GM12874 (cell line): Measurements from ENCODE around the gene MCM7.

Source experiments
- TF ChIP-seq, protein P1 (sequence below): IDR thresholded peaks from 2 replicates; pipeline ENCODE4 v1.5.1; 2011; ENCODE audit warnings: low read depth, mild to moderate bottlenecking, control low read depth, low read length, moderate library complexity; ENCODE audit not compliant: insufficient read depth

Gene MCM7

DNA sequence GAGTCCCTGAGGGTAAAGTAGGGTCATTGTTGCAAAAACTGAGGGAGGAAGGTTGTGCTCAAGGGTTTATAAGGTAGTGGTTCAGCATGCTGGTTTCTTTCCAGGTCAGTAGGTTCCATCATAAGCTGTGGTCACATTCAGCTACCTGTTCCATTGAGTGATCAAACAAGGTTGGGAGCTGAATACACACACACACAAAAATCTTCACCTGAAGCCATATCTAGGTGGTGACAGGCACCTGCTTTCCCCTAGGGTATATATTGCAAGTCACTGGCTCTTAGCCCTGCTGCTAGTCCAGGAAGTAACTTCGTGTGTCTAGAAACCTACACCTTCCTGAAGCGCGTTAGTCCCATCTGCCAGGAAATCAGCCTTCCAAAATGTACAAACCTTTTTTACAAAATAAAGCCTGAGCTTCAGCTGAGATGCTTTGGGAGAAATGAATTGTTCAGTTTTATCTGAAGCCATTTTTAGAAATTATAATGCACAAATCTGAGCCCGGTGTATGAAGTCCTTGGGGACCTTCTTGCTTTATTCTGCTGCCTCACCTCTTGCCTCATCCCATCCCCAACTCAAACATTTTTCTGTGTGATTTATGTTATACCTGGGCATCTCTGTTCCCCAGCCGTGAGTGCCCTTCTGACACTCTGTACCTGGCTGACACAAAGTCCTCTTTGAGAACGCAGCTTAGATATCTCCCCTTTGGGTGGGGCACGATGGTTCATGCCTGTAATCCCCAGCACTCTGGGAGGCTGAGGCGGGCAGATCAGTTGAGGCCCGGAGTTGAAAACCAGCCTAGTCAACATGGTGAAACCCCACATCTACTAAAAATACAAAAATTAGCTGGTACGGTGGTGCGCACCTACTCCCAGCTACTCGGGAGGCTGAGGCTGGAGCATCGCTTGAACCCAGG, 36.9 kb upstream of the MCM7 start:
- TF ChIP-seq, protein P1, sequence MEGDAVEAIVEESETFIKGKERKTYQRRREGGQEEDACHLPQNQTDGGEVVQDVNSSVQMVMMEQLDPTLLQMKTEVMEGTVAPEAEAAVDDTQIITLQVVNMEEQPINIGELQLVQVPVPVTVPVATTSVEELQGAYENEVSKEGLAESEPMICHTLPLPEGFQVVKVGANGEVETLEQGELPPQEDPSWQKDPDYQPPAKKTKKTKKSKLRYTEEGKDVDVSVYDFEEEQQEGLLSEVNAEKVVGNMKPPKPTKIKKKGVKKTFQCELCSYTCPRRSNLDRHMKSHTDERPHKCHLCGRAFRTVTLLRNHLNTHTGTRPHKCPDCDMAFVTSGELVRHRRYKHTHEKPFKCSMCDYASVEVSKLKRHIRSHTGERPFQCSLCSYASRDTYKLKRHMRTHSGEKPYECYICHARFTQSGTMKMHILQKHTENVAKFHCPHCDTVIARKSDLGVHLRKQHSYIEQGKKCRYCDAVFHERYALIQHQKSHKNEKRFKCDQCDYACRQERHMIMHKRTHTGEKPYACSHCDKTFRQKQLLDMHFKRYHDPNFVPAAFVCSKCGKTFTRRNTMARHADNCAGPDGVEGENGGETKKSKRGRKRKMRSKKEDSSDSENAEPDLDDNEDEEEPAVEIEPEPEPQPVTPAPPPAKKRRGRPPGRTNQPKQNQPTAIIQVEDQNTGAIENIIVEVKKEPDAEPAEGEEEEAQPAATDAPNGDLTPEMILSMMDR, result no peak

DNA sequence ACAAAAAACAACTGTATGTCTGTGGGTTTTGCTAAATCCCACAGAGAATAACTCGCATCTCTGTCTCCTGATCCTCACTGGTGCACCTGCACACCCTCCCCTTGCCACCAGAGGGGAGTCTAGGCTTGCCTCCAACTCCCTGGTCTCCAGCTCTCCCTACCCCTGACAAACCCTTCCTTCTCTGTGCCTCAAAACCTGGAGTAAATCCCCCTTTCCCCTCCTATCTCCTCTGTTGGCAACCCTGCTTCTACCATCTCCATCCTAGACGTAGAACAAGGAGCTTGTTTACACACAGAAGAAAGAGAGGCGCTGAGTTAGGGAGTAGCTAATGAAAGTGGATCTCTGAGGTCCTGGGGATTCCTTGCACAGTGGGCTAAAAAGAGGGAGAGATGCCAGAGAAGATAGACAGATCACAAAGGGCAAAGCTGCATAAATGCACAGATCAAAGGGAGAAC, 31.5 kb upstream of the MCM7 start:
- TF ChIP-seq, protein P1, result peak; percentile 95

DNA sequence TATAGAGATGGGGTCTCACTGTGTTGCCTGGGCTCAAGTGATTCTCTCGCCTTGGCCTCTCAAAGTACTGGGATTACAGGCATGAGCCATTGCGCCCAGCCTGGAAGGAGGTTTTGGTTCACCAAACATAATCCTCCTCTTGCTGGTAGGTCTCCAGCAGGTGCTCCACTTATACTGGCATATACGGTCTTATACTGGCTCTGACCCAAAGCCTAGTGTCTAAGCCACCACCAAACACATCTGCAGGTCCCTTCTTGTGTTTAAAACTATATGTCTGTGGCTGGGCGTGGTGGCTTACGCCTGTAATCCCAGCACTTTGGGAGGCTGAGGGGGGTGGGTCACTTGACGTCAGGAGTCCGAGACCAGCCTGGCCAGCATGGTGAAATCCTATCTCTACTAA, 30.9 kb upstream of the MCM7 start:
- TF ChIP-seq, protein P1, result no peak

DNA sequence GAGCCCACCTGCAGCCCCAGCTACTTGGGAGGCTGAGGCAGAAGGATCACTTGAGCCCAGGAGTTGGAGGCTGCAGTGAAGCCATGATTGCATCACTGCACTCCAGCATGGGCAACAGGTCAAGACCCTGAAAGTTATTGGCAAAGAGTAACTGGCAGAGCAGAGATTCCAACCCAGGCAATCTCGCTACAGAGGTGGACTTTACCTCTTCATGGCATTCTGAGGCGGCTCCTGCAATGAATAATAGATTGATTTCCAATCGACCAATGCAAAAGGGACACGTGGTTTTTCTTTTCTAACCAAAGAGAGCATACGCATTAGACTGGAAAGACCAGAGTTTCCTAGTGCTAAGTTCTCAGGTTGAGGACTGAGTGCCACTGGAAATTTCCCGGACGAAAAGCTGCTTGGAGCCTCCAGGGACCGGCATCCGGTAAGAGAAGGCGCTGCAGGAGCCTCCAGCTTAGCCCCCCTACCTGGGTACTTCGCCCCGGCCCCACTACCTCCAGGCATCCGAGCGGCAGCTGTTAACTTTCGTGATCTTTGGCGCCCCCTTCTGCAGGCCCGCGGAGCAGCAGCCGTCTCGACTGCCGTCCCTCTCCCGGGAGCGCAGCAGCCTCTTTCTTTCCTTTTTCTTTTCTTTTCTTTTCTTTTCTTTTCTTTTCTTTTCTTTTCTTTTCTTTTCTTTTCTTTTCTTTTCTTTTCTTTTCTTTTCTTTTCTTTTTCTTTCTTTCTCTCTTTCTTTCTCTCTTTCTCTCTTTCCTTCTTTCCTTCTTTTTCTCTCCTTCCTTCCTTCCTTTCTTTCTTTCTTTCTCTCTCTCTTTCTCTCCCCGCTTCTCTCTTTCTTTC, 29.6 kb upstream of the MCM7 start:
- TF ChIP-seq, protein P1, result peak; percentile 84

DNA sequence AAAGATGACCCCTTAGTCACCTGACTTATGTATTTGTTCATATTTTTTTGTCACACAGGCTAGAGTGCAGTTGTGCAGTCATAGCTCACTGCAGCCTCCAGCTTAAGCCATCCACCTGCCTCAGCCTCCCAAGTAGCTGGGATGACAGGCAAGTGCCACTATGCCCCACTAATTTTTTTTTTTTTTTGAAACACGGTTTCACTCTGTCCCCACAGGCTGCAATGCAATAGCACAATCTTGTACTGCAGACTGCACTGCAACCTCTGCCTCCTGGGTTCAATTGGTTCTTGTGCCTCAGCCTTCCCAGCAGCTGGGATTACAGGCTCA, 27.4 kb upstream of the MCM7 start:
- TF ChIP-seq, protein P1, result no peak

DNA sequence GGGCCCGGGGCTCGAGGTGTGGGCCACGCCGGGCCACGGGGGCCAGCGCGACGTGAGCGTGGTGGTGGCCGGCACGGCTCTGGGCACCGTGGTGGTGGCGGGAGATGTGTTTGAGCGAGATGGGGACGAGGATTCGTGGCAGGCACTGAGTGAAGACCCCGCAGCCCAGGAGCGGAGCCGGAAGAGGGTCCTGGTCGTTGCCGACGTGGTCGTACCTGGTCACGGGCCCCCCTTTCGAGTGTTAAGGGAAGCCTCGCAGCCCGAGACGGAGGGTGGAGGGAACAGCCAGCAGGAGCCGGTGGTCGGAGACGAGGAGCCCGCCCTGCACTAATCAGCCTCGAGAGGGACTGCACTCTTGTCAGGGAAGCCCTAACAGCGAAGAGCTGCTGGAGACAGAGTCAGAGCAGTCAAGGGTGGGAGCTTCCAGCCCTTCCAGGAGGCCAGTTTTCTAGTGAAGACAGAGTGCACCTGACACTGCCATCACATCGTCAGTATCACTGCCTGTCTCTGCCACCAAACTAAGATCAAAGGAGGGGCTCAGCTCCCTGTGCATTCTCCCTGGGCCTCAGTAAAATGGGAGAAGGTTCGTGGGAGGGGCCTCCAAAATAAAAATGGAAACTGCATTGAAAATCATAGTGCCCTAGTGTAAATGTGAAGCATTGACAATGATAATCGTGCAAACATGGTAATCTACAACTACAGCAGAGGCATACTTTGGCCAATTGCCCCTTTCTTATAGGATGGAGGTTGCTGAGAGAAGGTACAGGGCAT, 26.9 kb upstream of the MCM7 start:
- TF ChIP-seq, protein P1, result no peak
